Hematopoietic multipotent progenitor cell treated with erythropoietin and hydrocortisone succinate and interleukin-3 and kit ligand, for 8 days (in vitro differentiated cells): ENCODE measurements around the gene VIPR2.
"Not testable (repeated sequence)": the region's sequence is repeated elsewhere in the genome, so short reads cannot be mapped to it uniquely, and the experiment has no call there.

Experiments
- DNase-seq: peaks from one replicate; pipeline ENCODE4 v3.0.0-alpha.2; 2015

Gene VIPR2, protein sequence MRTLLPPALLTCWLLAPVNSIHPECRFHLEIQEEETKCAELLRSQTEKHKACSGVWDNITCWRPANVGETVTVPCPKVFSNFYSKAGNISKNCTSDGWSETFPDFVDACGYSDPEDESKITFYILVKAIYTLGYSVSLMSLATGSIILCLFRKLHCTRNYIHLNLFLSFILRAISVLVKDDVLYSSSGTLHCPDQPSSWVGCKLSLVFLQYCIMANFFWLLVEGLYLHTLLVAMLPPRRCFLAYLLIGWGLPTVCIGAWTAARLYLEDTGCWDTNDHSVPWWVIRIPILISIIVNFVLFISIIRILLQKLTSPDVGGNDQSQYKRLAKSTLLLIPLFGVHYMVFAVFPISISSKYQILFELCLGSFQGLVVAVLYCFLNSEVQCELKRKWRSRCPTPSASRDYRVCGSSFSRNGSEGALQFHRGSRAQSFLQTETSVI

DNA sequence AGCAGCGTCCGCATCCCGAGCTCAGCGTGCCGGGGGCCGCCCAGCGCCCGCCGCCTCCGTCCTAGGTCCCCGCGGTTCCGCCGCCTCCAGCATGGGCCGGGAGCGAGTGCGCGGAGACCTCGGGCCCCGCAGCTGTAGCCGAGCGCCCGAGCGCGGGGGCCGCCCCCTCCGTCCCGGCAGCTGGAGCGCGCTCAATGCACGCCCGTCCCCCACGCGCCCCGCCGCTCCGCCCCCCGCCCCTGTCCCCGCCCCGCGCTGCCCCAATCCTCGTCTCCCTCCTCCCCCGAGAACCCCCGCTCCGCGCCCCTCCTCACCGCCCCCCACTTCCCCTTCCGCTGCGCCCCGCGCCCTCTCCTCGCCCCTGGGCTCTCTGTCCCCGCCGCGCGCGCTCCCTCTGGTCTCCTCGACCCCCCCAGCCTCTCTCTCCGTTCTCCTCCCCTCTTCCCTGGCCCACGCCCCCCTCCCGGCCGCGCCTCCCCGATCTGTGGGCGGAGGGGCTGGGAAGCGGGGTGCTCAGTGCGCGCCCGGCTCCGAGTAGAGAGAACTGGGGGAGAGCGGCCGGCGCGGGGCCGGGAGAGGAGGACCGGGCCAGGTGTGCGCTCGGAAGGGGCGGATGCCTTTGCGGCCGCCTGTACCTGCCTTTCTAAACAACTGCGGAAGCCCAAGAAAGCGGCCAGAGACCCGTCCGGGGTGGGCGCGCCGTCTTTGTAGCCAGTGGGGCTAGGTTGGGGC is at the start of gene VIPR2:
Gene VIPR2, minus strand, starts transcription at position 110 of the 732 bp plus-strand sequence. Its CDS starts 96 bp downstream, at position 14.
- no peak for DNase-seq

- DNase-seq, result no peak
Measured at GRCh38 chr7:159193543-159194090, 49.0 kb upstream of the VIPR2 start.

DNA sequence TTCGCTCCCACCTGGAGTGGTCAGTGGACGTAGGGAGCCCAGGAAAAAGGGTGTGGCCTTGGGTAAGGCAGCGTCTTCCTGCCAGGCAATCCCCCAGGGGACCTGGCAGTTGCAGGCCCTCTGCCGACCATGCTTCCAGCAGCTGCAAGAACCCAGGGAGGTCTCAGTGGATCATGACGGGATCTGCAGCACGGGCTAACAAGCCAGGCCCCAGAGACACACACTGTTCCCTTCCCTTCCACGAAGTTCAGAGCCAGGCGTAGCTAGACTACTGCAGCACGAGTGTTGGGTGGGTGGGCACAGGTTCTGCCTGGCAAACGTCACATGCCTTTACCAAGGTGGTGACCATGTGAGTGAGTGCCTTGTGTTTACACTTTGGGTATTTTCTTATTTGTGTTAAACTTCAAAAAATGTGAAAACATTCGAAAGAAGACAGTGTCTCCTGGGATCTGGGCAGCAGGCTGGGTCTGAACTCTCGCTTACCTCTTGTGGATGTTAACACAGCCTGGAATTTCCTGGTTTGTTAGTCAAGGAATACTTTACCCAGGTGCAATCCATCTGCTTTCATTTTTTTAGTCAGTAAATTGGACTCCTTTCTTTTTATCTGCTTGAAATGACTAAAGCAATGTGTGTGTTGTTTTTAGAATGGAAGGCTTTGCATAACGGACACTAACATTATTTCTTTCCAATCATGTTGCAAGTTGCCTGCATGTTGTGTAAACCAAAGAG is 48.2 kb upstream of the VIPR2 start:
- DNase-seq, result no peak

DNA sequence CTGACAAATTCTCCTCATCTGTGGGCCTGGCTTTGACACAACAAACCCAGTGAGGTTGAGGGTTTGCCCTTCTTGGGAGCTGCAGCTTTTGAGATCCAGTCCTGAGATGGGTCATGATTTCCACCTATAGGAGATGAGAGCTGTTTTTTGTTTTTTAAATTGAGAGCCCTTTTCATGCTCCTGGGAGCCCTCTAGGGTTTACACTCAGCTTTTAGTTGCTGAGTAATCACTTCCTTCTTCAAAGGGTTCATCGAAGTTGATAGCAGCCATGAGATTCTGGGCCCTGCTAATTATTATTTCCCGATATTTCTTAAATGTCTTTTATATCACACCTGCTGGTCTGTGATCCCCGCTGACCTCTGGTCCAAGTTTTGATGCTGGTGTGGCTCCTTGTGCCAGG is 47.3 kb upstream of the VIPR2 start:
- no peak for DNase-seq

GRCh38 chr7:159191236-159191635 is 46.6 kb upstream of the VIPR2 start:
- no peak for DNase-seq

DNA sequence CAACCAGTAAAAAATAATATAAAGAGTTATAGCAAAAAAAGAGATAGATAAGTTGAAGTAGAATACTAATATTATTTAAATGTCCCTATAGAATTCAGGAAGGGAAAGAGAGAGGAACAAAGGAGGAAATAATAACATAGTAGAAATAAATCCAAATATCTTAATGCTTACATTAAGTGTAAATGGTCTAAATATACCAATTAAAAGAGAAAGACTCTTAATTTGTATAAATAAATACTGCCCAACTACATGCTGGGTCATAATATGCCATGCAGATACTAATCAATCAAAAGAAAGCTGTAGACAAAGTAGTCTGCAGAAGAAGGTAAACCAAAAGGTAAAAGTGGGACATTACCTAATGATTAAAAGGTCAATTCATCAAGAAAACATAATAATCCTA is 43.3 kb upstream of the VIPR2 start:
- DNase-seq, result no peak

- DNase-seq, result no peak
Measured at GRCh38 chr7:159179241-159179640, 34.6 kb upstream of the VIPR2 start.

- DNase-seq, result no peak
Measured at GRCh38 chr7:159177284-159177953, 32.8 kb upstream of the VIPR2 start.

DNA sequence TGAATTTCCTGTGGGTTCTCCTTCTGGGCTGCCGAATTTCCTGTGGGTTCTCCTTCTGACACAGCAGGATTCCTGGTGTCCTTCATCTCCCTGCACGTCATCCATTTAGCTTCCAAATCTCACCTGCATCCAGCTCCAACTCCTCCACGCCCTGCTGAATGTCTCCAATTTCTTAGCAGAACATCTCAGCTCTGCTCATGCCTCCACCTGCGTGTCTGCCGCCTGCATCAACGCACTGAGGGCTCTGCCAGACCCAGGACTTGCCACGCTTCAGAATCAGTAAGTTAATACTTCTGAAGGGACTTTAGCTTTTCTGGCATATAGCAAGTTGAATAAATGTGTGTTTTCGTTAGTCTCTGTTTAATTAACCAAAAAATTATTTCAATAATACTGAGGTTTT is 31.1 kb upstream of the VIPR2 start:
- DNase-seq, result no peak

DNA sequence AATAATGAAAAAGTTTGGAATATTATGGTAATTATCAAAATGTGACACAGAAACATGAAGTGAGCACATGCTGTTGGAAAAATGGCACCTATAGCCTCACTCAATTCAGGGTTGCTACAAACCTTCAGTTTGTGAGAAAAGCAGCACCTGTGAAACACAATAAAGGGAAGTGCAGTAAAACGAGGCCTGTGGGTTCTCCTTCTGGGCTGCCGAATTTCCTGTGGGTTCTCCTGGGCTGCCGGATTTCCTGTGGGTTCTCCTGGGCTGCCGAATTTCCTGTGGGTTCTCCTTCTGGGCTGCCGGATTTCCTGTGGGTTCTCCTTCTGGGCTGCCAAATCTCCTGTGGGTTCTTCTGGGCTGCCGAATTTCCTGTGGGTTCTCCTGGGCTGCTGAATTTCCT is 30.4 kb upstream of the VIPR2 start:
- not testable (repeated sequence) for DNase-seq

- no peak for DNase-seq
Measured at GRCh38 chr7:159172400-159172799, 27.7 kb upstream of the VIPR2 start.

DNA sequence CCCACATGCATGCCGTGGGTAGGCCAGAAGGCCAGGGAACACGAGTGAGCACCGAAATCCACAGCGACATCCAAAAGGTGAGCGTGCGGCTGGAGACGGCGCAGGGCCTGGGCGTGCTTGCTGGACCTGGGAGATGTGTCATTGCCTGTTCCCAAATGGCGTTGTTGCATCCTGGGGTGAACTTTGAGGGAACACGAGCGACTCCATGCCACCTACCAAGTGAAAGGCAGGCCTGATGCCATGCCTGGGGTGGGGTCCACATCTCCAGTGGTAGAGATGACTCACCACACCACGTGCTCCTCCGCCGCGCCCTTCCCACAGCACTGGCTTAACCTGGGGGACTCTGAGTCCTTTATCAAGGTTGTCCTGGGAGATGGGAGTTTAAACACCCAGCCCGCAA is 24.7 kb upstream of the VIPR2 start:
- DNase-seq, result no peak

DNA sequence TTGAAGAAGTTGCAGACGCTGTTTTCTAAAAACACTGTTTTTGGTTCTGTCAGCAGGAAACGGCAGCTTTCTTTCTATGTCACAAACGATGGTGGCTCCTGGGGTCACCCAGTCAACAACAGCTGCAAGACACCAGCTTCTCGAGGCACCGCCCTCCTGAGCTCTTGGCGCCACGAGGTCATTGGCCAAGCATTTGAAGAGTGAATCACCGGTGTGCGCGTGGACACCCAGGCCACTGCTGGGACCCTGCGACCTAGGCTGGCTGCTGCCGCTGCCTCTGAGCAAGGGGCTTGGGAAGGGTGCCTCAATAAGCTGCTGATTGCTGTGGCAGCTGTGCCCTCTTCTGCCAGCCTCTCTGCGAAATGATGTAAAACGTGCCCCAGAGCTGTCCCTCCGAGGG is 22.5 kb upstream of the VIPR2 start:
- no peak for DNase-seq

DNA sequence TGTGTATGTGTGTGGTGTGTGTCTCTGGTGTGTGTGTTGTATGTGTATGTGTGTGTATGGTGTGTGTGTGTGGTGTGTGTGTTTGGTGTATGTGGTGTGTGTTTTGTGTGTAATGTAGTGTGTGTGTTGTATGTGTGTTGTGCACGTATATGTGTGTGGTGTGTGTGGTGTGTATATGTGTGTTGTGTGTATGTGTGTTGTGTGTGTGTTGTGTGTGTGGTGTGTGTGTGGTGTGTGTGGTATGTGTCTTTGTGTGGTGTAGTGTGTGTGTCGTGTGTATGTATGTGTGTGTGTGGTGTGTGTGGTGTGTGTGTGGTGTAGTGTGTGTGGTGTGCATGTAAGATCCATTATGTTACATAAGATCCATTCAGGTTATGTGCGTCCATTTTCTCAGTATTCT is 21.9 kb upstream of the VIPR2 start:
- DNase-seq, result no peak

DNA sequence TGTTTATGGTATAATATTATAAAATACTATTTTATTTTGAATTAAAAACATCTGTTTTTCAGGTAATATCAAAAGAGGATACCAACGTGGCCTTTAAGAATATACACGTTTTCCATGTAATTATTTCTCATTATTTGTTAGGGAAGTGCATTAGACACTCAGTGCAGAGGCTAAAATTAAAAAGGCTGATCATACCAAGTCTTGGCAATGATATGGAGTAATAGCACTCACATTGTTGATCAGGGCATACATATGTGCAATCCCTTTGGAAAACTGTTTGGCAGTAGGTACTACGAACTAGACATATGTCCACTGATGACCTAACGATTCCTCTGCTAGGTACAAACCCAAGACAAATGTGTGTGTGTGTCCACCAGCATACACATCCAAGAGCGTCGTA is 20.7 kb upstream of the VIPR2 start:
- DNase-seq, result no peak

GRCh38 chr7:159163703-159164301 is 19.1 kb upstream of the VIPR2 start:
- not testable (repeated sequence) for DNase-seq

DNA sequence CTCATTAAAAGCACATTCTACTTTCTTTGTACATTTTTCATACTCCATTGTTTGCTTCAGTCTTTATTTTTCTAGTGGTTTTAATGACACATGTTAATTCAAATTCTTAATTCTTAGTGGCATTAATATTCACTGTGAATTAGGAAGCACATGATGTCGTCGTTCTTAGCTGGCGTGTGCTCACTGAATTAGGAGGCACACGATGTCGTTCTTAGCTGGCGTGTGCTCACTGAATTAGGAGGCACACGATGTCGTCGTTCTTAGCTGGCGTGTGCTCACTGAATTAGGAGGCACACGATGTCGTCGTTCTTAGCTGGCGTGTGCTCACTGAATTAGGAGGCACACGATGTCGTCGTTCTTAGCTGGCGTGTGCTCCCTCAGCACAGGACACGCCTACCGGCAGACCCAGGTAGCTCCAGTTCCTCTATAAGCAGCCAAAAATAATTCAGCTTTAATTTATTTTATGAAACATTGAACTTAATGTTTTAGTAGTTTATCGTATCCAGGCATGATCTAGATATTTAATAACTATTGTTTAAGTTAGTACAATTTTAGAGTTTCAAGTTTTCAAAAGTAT is 17.5 kb upstream of the VIPR2 start:
- DNase-seq, result not testable (repeated sequence)

GRCh38 chr7:159160450-159160849 is 15.8 kb upstream of the VIPR2 start:
- no peak for DNase-seq

DNA sequence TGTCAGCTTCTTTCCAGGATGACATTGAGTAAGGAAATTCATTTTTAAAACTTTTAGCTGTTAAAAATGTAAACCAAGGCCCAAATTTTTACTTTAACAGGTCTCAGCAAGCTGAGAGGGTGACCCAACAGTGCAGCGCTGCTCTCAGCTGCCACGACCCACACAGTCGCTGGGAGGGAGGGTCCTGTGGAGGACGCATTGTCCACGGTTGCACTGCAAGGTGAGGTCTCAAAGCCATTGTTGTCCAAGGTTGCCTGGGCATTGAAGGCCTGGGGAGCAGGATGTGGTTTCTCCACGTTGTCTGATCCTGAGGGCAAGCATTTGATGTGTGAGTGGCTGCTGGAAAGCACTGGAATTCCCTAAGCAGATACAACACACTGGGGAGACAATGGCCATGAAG is 15.1 kb upstream of the VIPR2 start:
- DNase-seq, result no peak

GRCh38 chr7:159158888-159159405 is 14.3 kb upstream of the VIPR2 start:
- DNase-seq, result no peak

DNA sequence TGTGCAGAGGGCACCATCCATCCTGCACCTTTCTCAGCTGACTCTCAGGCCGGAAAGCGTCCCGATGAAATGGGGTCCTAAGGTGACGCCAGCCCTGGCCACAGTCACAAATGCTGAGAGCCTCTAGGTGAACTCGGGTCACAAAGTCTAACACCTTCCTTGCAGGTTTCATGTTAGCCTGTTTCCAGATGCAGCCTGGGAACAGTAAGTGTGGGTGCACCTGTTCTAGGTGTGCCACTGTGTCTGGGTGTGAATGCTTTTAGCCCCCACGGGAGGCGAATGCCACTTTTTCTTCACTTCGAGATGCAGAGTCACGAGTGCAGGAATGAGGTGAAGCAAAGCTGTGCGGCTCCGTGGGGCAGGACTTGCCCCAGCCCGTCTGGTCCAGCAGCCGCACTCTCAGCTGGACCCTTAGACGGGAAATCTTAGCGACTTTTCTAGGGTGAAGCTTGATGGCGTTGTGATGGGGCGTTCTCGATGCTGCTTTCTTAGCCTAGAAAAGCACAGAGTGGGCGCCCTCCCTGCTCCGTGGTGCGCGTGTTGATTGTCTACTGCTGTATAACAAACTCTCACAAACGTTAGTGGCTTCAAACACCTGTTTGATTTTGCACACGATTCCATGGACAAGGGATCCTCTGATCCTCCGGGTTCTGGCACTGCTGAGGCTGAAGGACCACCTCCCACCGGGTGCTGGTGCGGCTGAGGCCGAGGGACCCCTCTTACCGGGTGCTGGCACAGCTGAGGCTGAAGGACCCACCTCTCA is 13.6 kb upstream of the VIPR2 start:
- no peak for DNase-seq
